CD14-positive monocyte (primary cell): ENCODE data around the gene PRSS35. TPM values are rescaled to one million over a fixed set of nuclear protein-coding genes. Genes with fewer than 3 reads are reported as not detected.
A peak's percentile ranks its signal among the peaks of the same experiment; 100 is the strongest.

Experiments used
- DNase-seq, 3 donors: peaks; one replicate each; pipeline ENCODE4 v3.0.0-alpha.2; 2011 to 2022
- H2AFZ ChIP-seq: 2 replicates; pipeline ENCODE4 v1.6.0; 2012; ENCODE audit warnings: mild to moderate bottlenecking, low read depth, low read length, inconsistent platforms; ENCODE audit not compliant: insufficient read depth, poor library complexity, severe bottlenecking
- H3K27ac ChIP-seq, 2 donors: 1 replicate in 1 of 2; 2 replicates in 1 of 2; pipeline ENCODE4 v1.5.1; 2012 to 2013; ENCODE audit warnings: low read length in 2 of 2, control low read depth in 1 of 2, inconsistent platforms in 1 of 2, low read depth in 1 of 2, mild to moderate bottlenecking in 1 of 2
- H3K27me3 ChIP-seq, 2 donors: one replicate each; pipeline versions ENCODE4 v1.6.0 to v1.6.1; 2011 to 2013; ENCODE audit warnings: low read length in 2 of 2; ENCODE audit not compliant: control insufficient read depth in 2 of 2, insufficient read depth in 2 of 2
- H3K36me3 ChIP-seq, 2 donors: replicated peaks in 1 of 2; 1 replicate in 1 of 2; 2 replicates in 1 of 2; pipeline versions ENCODE4 v1.5.1 to v1.6.1; 2012 to 2013; ENCODE audit warnings: low read length in 2 of 2, control low read depth in 1 of 2, inconsistent platforms in 1 of 2, mild to moderate bottlenecking in 1 of 2; ENCODE audit not compliant: insufficient read depth in 2 of 2, control insufficient read depth in 1 of 2
- H3K4me1 ChIP-seq, 2 donors: 1 replicate in 1 of 2; 2 replicates in 1 of 2; pipeline versions ENCODE4 v1.5.1 to v1.6.1; 2012 to 2013; ENCODE audit warnings: low read length in 2 of 2, control low read depth in 1 of 2, inconsistent platforms in 1 of 2, mild to moderate bottlenecking in 1 of 2, moderate library complexity in 1 of 2; ENCODE audit not compliant: insufficient read depth in 2 of 2, control insufficient read depth in 1 of 2
- H3K4me2 ChIP-seq: replicated peaks from 2 replicates; pipeline ENCODE3; 2012; ENCODE audit warnings: low read length, moderate library complexity, mild to moderate bottlenecking; ENCODE audit not compliant: poor library complexity, severe bottlenecking; ENCODE audit errors: extremely low read depth
- H3K4me3 ChIP-seq, 3 experiments: fragments of 200-600 bp in 1 of 3; sonication (generic) in 1 of 3; replicated peaks in 1 of 3; 1 replicate in 2 of 3; 2 replicates in 1 of 3; pipeline ENCODE4 v1.5.1; 2011 to 2013; ENCODE audit warnings: low read length in 3 of 3, mild to moderate bottlenecking in 3 of 3, control low read depth in 2 of 3, low read depth in 2 of 3, inconsistent platforms in 1 of 3, moderate library complexity in 1 of 3
- H3K79me2 ChIP-seq: 2 replicates; pipeline ENCODE4 v1.6.0; 2012; ENCODE audit warnings: mild to moderate bottlenecking, control low read depth, inconsistent platforms, low read length, moderate library complexity; ENCODE audit not compliant: insufficient read depth
- H3K9ac ChIP-seq: 2 replicates; pipeline ENCODE4 v1.6.0; 2017; ENCODE audit warnings: low read length, mild to moderate bottlenecking; ENCODE audit not compliant: insufficient read depth, poor library complexity, severe bottlenecking
- H3K9me3 ChIP-seq, 2 donors: replicated peaks in 1 of 2; 1 replicate in 1 of 2; 2 replicates in 1 of 2; pipeline versions ENCODE4 v1.5.1 to v1.6.1; 2012 to 2013; ENCODE audit warnings: low read length in 2 of 2, control low read depth in 1 of 2; ENCODE audit not compliant: control insufficient read depth in 1 of 2, insufficient read depth in 1 of 2
- H4K20me1 ChIP-seq: 2 replicates; pipeline ENCODE4 v1.6.0; 2012; ENCODE audit warnings: mild to moderate bottlenecking, low read length, control low read depth, moderate library complexity; ENCODE audit not compliant: insufficient read depth
- H3K27ac Mint-ChIP-seq, 7 donors: one replicate each; pipeline ENCODE4 v1.8.0; 2020; ENCODE audit warnings: mild to moderate bottlenecking in 7 of 7, mixed read lengths in 7 of 7, moderate library complexity in 6 of 7, inconsistent platforms in 2 of 7
- H3K27me3 Mint-ChIP-seq, 3 donors: one replicate each; pipeline ENCODE4 v1.8.0; 2021 to 2022; ENCODE audit warnings: low read depth in 3 of 3, mild to moderate bottlenecking in 3 of 3, mixed read lengths in 3 of 3, moderate library complexity in 3 of 3, inconsistent platforms in 1 of 3
- H3K36me3 Mint-ChIP-seq, 2 donors: one replicate each; pipeline ENCODE4 v1.8.0; 2020; ENCODE audit warnings: mixed read lengths in 2 of 2, inconsistent platforms in 1 of 2, mild to moderate bottlenecking in 1 of 2
- H3K4me1 Mint-ChIP-seq: one replicate; pipeline ENCODE4 v1.8.0; 2020; ENCODE audit warnings: mild to moderate bottlenecking, mixed read lengths
- H3K4me3 Mint-ChIP-seq, 2 donors: one replicate each; pipeline ENCODE4 v1.8.0; 2020; ENCODE audit warnings: mild to moderate bottlenecking in 2 of 2, mixed read lengths in 2 of 2, moderate library complexity in 1 of 2
- H3K9me3 Mint-ChIP-seq, 7 donors: one replicate each; pipeline ENCODE4 v1.8.0; 2020 to 2022; ENCODE audit warnings: mixed read lengths in 7 of 7, mild to moderate bottlenecking in 6 of 7, moderate library complexity in 6 of 7, inconsistent platforms in 2 of 7
- CTCF ChIP-seq: fragments of 200-600 bp; IDR thresholded peaks from one replicate; pipeline ENCODE4 v1.8.0; 2022; ENCODE audit warnings: antibody characterized with exemption, mild to moderate bottlenecking
- WGBS: methylation state at CpG from one replicate; pipeline ENCODE4 v1.1.5; 2013; ENCODE audit warnings: missing lambda C conversion rate; ENCODE audit not compliant: insufficient coverage; 5-methylcytosine and 5-hydroxymethylcytosine counted together
- intact Hi-C, 2 donors: fragments of 100-400 bp; cut with micrococcal nuclease; formaldehyde crosslinking; loops; one replicate each; pipeline versions ENCODE4 v1.15.0 to v1.15.1; 2023
- polyA plus RNA-seq, 3 donors: library from polyadenylated mRNA; depleted of rRNA in 1 of 3; unstranded in 2 of 3; stranded (reverse) in 1 of 3; fragments of 300-500 nt in 2 of 3; fragments of >200 nt in 1 of 3; fragmentation: Illumina TruSeq in 2 of 3; gene quantifications; 1 replicate in 2 of 3; 2 replicates in 1 of 3; pipeline ENCODE4 v1.2.3, GENCODE V29; 2012 to 2021

Gene PRSS35
- polyA plus RNA-seq, 3 donors, result not detected

GRCh38 chr6:83518816-83519480 is 6.6 kb downstream of the PRSS35 start:
- WGBS, result no CpG with 5 or more reads among the region's 4 CpGs
- Mint-ChIP-seq H3K36me3 (no peaks in the 10 kb centered on the region), H3K27ac (no peak overlapping the region), H3K4me3 (no peak overlapping the region), H3K4me1 (no peaks in the 10 kb centered on the region), H3K27me3 (peaks cover 13 to 19% (median 16%) of the 10 kb centered on the region in 3 donors), H3K9me3 (no peaks in the 10 kb centered on the region)
- H3K9ac ChIP-seq, result no peak overlapping the region
- no peak for TF ChIP-seq CTCF
- no peaks in the 10 kb centered on the region for H3K9me3 ChIP-seq
- intact Hi-C loops, result loop anchor here (10.0 kb wide), 1 partner anchor 294 kb away; no protein-coding TSS in a partner anchor
- H3K27me3 ChIP-seq, result peaks cover 9 to 13% of the 10 kb centered on the region in 2 donors
- no peak overlapping the region for H3K4me2 ChIP-seq
- H3K27ac ChIP-seq, result no peak overlapping the region
- no peaks in the 10 kb centered on the region for H3K4me1 ChIP-seq
- no peaks in the 10 kb centered on the region for H3K79me2 ChIP-seq
- no peak overlapping the region for H3K4me3 ChIP-seq
- H3K36me3 ChIP-seq, result no peaks in the 10 kb centered on the region
- H4K20me1 ChIP-seq, result no peaks in the 10 kb centered on the region
- no peak overlapping the region for H2AFZ ChIP-seq
- DNase-seq, result no peak

GRCh38 chr6:83536034-83536646 is 23.8 kb downstream of the PRSS35 start:
- intact Hi-C loops, result no loop called here
- DNase-seq, result peak; percentile 37 to 57 (median 44)
- 59% methylated on average over 5 of the region's 5 CpGs for WGBS

More at GRCh38 chr6:83536034-83536646, 23.8 kb downstream of the PRSS35 start:
- Histone ChIP-seq H3K27ac (no peak overlapping the region), H4K20me1 (no peaks in the 10 kb centered on the region), H3K4me2 (no peak overlapping the region), H3K27me3 (peaks cover 0 to 5% of the 10 kb centered on the region in 2 donors), H3K4me3 (no peak overlapping the region), H3K9me3 (no peaks in the 10 kb centered on the region), H2AFZ (no peak overlapping the region), H3K79me2 (no peaks in the 10 kb centered on the region), H3K4me1 (no peaks in the 10 kb centered on the region), H3K9ac (no peak overlapping the region), H3K36me3 (no peaks in the 10 kb centered on the region)
- peak; percentile 97 for TF ChIP-seq CTCF
- Mint-ChIP-seq H3K9me3 (peaks cover 0 to 5% (median 0%) of the 10 kb centered on the region in 7 donors), H3K4me1 (no peaks in the 10 kb centered on the region), H3K36me3 (no peaks in the 10 kb centered on the region), H3K27ac (peak overlapping the region in 1 of 7 donors; percentile 39), H3K27me3 (peaks cover 4 to 8% (median 7%) of the 10 kb centered on the region in 3 donors), H3K4me3 (peak overlapping the region in 1 of 2 donors; percentile 31)
